HCT116 (cell line): ENCODE measurements around the gene SNX8.

Source experiments
- ATF3 ChIP-seq: IDR thresholded peaks from 2 replicates; pipeline ENCODE4 v1.6.1; 2012
- CTCF ChIP-seq, 3 experiments: fragments of 200-600 bp in 1 of 3; sonication (generic) in 1 of 3; IDR thresholded peaks in 2 of 3; conservative IDR thresholded peaks in 1 of 3; 2 replicates each; pipeline ENCODE4 v1.5.1; 2012 to 2017; ENCODE audit warnings: low read depth in 2 of 3, low read length in 2 of 3, antibody characterized with exemption in 1 of 3, borderline replicate concordance in 1 of 3, control low read depth in 1 of 3, mild to moderate bottlenecking in 1 of 3, mixed read lengths in 1 of 3, mixed run types in 1 of 3, moderate library complexity in 1 of 3; ENCODE audit not compliant: insufficient read depth in 1 of 3
- JUND ChIP-seq: IDR thresholded peaks from 2 replicates; pipeline ENCODE4 v1.6.1; 2012
- MAX ChIP-seq: IDR thresholded peaks from 2 replicates; pipeline ENCODE4 v1.6.1; 2012
- POLR2A ChIP-seq: IDR thresholded peaks from 2 replicates; pipeline ENCODE4 v1.7.0; 2011; ENCODE audit warnings: borderline replicate concordance; ENCODE audit not compliant: insufficient read depth, insufficient read length; ENCODE audit errors: extremely low read depth
- REST ChIP-seq: IDR thresholded peaks from 2 replicates; pipeline ENCODE4 v1.6.1; 2012; ENCODE audit warnings: low read depth
- SIN3A ChIP-seq: IDR thresholded peaks from 2 replicates; pipeline ENCODE4 v1.6.1; 2012; ENCODE audit warnings: low read depth
- TCF7L2 ChIP-seq: IDR thresholded peaks from 2 replicates; pipeline ENCODE4 v1.7.0; 2011; ENCODE audit warnings: borderline replicate concordance, inconsistent platforms; ENCODE audit not compliant: insufficient read depth, insufficient read length; ENCODE audit errors: extremely low read depth

GRCh38 chr7:2215851-2216250 is 98.4 kb downstream of the SNX8 start:
- TF ChIP-seq POLR2A = no peak
- TF ChIP-seq CTCF (IDR thresholded peaks at IDR 0.05 in 2 of 3, conservative IDR thresholded peaks at IDR 0.05 in 1 of 3; ENCODE audit: borderline replicate concordance in 1 of 3, insufficient read depth in 1 of 3, low read depth in 2 of 3, low read length in 2 of 3) = no peak
- TF ChIP-seq JUND = no peak
- no peak for TF ChIP-seq SIN3A
- TF ChIP-seq ATF3 = no peak
- TF ChIP-seq MAX = no peak
- TF ChIP-seq REST = no peak
- no peak for TF ChIP-seq TCF7L2
